CD4-positive, alpha-beta T cell (primary cell): ENCODE results near the gene MAP3K20. TPM values are rescaled to one million over a fixed set of nuclear protein-coding genes. Genes with fewer than 3 reads are reported as not detected.

Experiments used
- ATAC-seq: fragments of 200-7000 bp; cut with Tn5 transposase; one replicate; pipeline ENCODE4 v1.10.0; 2022; ENCODE audit warnings: mild to moderate bottlenecking; ENCODE audit not compliant: poor library complexity
- CTCF ChIA-PET: fragments of 350-600 bp; sonication (Branson Sonifier 250); formaldehyde crosslinking; loops from one replicate; lab custom pipeline; 2021; ENCODE audit warnings: antibody characterized with exemption, inconsistent platforms; lab: Charles Lee
- POLR2A ChIA-PET: fragments of 350-600 bp; sonication (Branson Sonifier 250); formaldehyde crosslinking; loops from one replicate; lab custom pipeline; 2021; ENCODE audit warnings: antibody characterized with exemption, inconsistent platforms; lab: Charles Lee
- DNase-seq, 14 experiments: peaks; one replicate each; pipeline ENCODE4 v3.0.0-alpha.2; 2013 to 2020; ENCODE audit warnings: mixed read lengths in 2 of 14
- H3K27ac ChIP-seq, 2 donors: one replicate each; pipeline versions ENCODE4 v1.5.1 to v1.7.0; 2013; ENCODE audit warnings: low read length in 2 of 2, low read depth in 1 of 2, mild to moderate bottlenecking in 1 of 2
- H3K27me3 ChIP-seq, 2 experiments: 1 replicate in 1 of 2; 2 replicates in 1 of 2; pipeline versions ENCODE4 v1.6.1 to v1.7.0; 2013; ENCODE audit warnings: low read length in 2 of 2, control low read depth in 1 of 2, mild to moderate bottlenecking in 1 of 2, moderate library complexity in 1 of 2; ENCODE audit not compliant: insufficient read depth in 2 of 2, control insufficient read depth in 1 of 2
- H3K36me3 ChIP-seq: one replicate; pipeline ENCODE4 v1.6.1; 2013; ENCODE audit warnings: low read length, control low read depth; ENCODE audit not compliant: insufficient read depth
- H3K4me1 ChIP-seq: one replicate; pipeline ENCODE4 v1.6.1; 2013; ENCODE audit warnings: low read length, control low read depth; ENCODE audit not compliant: insufficient read depth
- H3K4me3 ChIP-seq: one replicate; pipeline ENCODE4 v1.5.1; 2013; ENCODE audit warnings: mild to moderate bottlenecking, low read length, moderate library complexity
- H3K9me3 ChIP-seq, 2 experiments: 1 replicate in 1 of 2; 2 replicates in 1 of 2; pipeline versions ENCODE4 v1.6.1 to v1.7.0; 2013; ENCODE audit warnings: low read length in 2 of 2, mild to moderate bottlenecking in 2 of 2, control low read depth in 1 of 2, moderate library complexity in 1 of 2; ENCODE audit not compliant: control insufficient read depth in 1 of 2, insufficient read depth in 1 of 2
- H3K27ac Mint-ChIP-seq: one replicate; pipeline ENCODE4 v1.8.0; 2020; ENCODE audit warnings: mixed read lengths
- H3K27me3 Mint-ChIP-seq: one replicate; pipeline ENCODE4 v1.8.0; 2021; ENCODE audit warnings: mixed read lengths
- H3K36me3 Mint-ChIP-seq: one replicate; pipeline ENCODE4 v1.8.0; 2021; ENCODE audit warnings: low read depth, mixed read lengths
- H3K4me1 Mint-ChIP-seq: one replicate; pipeline ENCODE4 v1.8.0; 2021; ENCODE audit warnings: low read depth, mixed read lengths
- H3K4me3 Mint-ChIP-seq: one replicate; pipeline ENCODE4 v1.8.0; 2020; ENCODE audit warnings: mild to moderate bottlenecking, mixed read lengths
- H3K9me3 Mint-ChIP-seq: one replicate; pipeline ENCODE4 v1.8.0; 2020; ENCODE audit warnings: mixed read lengths
- CTCF ChIP-seq: fragments of 200-600 bp; IDR thresholded peaks from one replicate; pipeline ENCODE4 v1.8.0; 2022; ENCODE audit warnings: antibody characterized with exemption, mild to moderate bottlenecking
- intact Hi-C, 2 experiments: fragments of 100-400 bp; cut with DNase I in 1 of 2; cut with micrococcal nuclease in 1 of 2; formaldehyde crosslinking; loops; one replicate each; pipeline versions ENCODE4 v1.15.1 to v1.9.0; 2023 to 2025; cut with DNase I, micrococcal nuclease
- total RNA-seq, 174 experiments: library from RNA in 2 of 174; stranded (reverse) in 2 of 174; gene quantifications; one replicate each; pipeline ENCODE4 v1.2.3 and lab custom pipeline; 2021 to 2026

MAP3K20 gene
- total RNA-seq, 2 experiments from 2014 or later: 0.36 to 0.39 TPM

- H3K27ac Mint-ChIP-seq: no peak overlapping the region
- TF ChIP-seq CTCF: no peak
- Histone ChIP-seq H3K27me3 (peaks cover 0 to 17% of the 10 kb centered on the region in 2 experiments), H3K36me3 (no peaks in the 10 kb centered on the region), H3K4me3 (no peak overlapping the region), H3K27ac (no peak overlapping the region), H3K4me1 (peaks cover 9% of the 10 kb centered on the region), H3K9me3 (no peaks in the 10 kb centered on the region)
- no peaks in the 10 kb centered on the region for H3K36me3 Mint-ChIP-seq
- ATAC-seq (no peak), DNase-seq (no peak)
- peaks cover 24% of the 10 kb centered on the region for H3K27me3 Mint-ChIP-seq
- peak overlapping the region; percentile 79 for H3K4me3 Mint-ChIP-seq
- intact Hi-C loops: no loop called here
- peaks cover 7% of the 10 kb centered on the region for H3K4me1 Mint-ChIP-seq
- ChIA-PET CTCF (no interaction called here), POLR2A (interaction anchor here (1.1 kb wide), 1 partner anchor 20 kb away, joined by 3 read pairs; no protein-coding TSS in a partner anchor)
- H3K9me3 Mint-ChIP-seq: no peaks in the 10 kb centered on the region
These were observed 2.0 kb downstream of the MAP3K20 start for GRCh38 chr2:173077506-173078177.

- no peak for DNase-seq
These were observed 3.5 kb downstream of the MAP3K20 start for GRCh38 chr2:173079141-173079540.

More at GRCh38 chr2:173079141-173079540, 3.5 kb downstream of the MAP3K20 start:
- CTCF ChIA-PET: interaction anchor here (1.9 kb wide), 1 partner anchor 13 kb away, joined by 4 read pairs; no protein-coding TSS in a partner anchor
- Histone ChIP-seq H3K9me3 (no peaks in the 10 kb centered on the region), H3K4me1 (peaks cover 9% of the 10 kb centered on the region), H3K27ac (no peak overlapping the region), H3K27me3 (peaks cover 0 to 17% of the 10 kb centered on the region in 2 experiments), H3K36me3 (no peaks in the 10 kb centered on the region), H3K4me3 (no peak overlapping the region)
- intact Hi-C loops: no loop called here
- no peak for TF ChIP-seq CTCF
- Mint-ChIP-seq H3K27me3 (peaks cover 25% of the 10 kb centered on the region), H3K27ac (no peak overlapping the region), H3K9me3 (no peaks in the 10 kb centered on the region), H3K4me1 (peaks cover 7% of the 10 kb centered on the region), H3K4me3 (no peak overlapping the region), H3K36me3 (no peaks in the 10 kb centered on the region)
- no peak for ATAC-seq
- POLR2A ChIA-PET: no interaction called here
